DND-41 (cell line): Measurements from ENCODE around the gene CDH12.

Source experiments
- EZH2 ChIP-seq: IDR thresholded peaks from 3 replicates; pipeline ENCODE4 v1.6.1; 2012; ENCODE audit warnings: borderline replicate concordance, low read depth, mild to moderate bottlenecking, moderate library complexity, low read length, inconsistent platforms; ENCODE audit not compliant: severe bottlenecking
- TF ChIP-seq, protein P1 (sequence below): IDR thresholded peaks from 2 replicates; pipeline ENCODE4 v1.5.1; 2012; ENCODE audit warnings: borderline replicate concordance, low read length, moderate library complexity, mild to moderate bottlenecking; ENCODE audit not compliant: poor library complexity, severe bottlenecking; ENCODE audit errors: extremely low read depth

DNA sequence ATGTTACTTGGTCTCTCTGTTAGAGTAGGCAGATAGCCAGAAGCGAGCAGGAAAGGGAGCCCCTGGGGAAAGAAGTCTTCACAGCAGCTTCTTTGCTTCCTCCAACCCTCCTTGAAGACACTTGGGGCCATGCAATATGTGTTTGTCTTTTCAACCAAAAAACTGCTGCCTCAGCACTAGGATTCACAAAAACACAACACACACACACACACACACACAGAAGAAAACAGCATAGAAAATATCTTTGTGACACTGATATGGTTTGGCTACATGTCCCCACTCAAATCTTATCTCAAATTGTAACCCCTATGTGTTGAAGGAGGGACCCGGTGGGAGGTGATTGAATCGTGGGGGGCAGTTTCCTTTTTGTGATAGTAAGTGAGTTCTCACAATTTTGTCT lies 133.3 kb downstream of the CDH12 start:
- TF ChIP-seq, protein P1, sequence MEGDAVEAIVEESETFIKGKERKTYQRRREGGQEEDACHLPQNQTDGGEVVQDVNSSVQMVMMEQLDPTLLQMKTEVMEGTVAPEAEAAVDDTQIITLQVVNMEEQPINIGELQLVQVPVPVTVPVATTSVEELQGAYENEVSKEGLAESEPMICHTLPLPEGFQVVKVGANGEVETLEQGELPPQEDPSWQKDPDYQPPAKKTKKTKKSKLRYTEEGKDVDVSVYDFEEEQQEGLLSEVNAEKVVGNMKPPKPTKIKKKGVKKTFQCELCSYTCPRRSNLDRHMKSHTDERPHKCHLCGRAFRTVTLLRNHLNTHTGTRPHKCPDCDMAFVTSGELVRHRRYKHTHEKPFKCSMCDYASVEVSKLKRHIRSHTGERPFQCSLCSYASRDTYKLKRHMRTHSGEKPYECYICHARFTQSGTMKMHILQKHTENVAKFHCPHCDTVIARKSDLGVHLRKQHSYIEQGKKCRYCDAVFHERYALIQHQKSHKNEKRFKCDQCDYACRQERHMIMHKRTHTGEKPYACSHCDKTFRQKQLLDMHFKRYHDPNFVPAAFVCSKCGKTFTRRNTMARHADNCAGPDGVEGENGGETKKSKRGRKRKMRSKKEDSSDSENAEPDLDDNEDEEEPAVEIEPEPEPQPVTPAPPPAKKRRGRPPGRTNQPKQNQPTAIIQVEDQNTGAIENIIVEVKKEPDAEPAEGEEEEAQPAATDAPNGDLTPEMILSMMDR = no peak
- TF ChIP-seq EZH2 = no peak
